SU-DHL-6 (cell line): ENCODE measurements around the gene ATP2B2.

Source experiments
- H2AFZ ChIP-seq: fragments of 200-600 bp; sonication (generic); 2 replicates; pipeline ENCODE4 v1.6.1; 2014; ENCODE audit warnings: low read depth, mild to moderate bottlenecking, moderate library complexity, mixed read lengths, antibody characterized with exemption, low read length; ENCODE audit not compliant: severe bottlenecking
- H3F3A ChIP-seq: fragments of 200-600 bp; shearing (Covaris generic); 2 replicates; pipeline ENCODE4 v1.6.0; 2016; ENCODE audit warnings: antibody characterized with exemption, mild to moderate bottlenecking; ENCODE audit not compliant: insufficient read depth
- H3K27ac ChIP-seq: fragments of 200-600 bp; sonication (generic); 2 replicates; pipeline ENCODE4 v1.5.1; 2016; ENCODE audit warnings: low read depth, mild to moderate bottlenecking, low read length, moderate library complexity, mixed read lengths
- H3K27me3 ChIP-seq: fragments of 200-600 bp; sonication (generic), shearing (Covaris generic); 2 replicates; pipeline ENCODE4 v1.6.0; 2014; ENCODE audit warnings: mild to moderate bottlenecking, low read length
- H3K36me3 ChIP-seq: fragments of 200-600 bp; sonication (generic); 2 replicates; pipeline ENCODE4 v1.6.1; 2014; ENCODE audit warnings: mild to moderate bottlenecking, low read length, mixed read lengths
- H3K4me2 ChIP-seq: fragments of 300-600, 200-600 bp; shearing (Covaris generic), sonication (generic); 2 replicates; pipeline ENCODE4 v1.6.0; 2014; ENCODE audit warnings: low read length, low read depth, mild to moderate bottlenecking; ENCODE audit not compliant: poor library complexity, severe bottlenecking
- H3K4me3 ChIP-seq: fragments of 200-600 bp; sonication (generic); 2 replicates; pipeline ENCODE4 v1.5.1; 2014; ENCODE audit warnings: antibody characterized with exemption, low read length, mild to moderate bottlenecking, mixed read lengths; ENCODE audit not compliant: insufficient read depth, poor library complexity, severe bottlenecking
- H3K79me2 ChIP-seq: fragments of 200-600 bp; sonication (generic); 2 replicates; pipeline ENCODE4 v1.6.1; 2014; ENCODE audit warnings: mild to moderate bottlenecking, low read length, moderate library complexity; ENCODE audit not compliant: insufficient read depth
- H3K9ac ChIP-seq: fragments of 200-600 bp; sonication (generic); 2 replicates; pipeline ENCODE4 v1.7.0; 2014; ENCODE audit warnings: mild to moderate bottlenecking, low read length
- H3K9me2 ChIP-seq: fragments of 200-600 bp; sonication (generic); replicated peaks from 2 replicates; pipeline ENCODE4 v1.6.1; 2014; ENCODE audit warnings: low read length; ENCODE audit not compliant: insufficient read depth
- H3K9me3 ChIP-seq: fragments of 200-600 bp; sonication (generic); 2 replicates; pipeline ENCODE4 v1.6.1; 2014; ENCODE audit warnings: low read length, mixed read lengths; ENCODE audit not compliant: insufficient read depth
- H4K20me1 ChIP-seq: fragments of 200-600 bp; sonication (generic); 2 replicates; pipeline ENCODE4 v1.6.1; 2014; ENCODE audit warnings: low read depth, mild to moderate bottlenecking, antibody characterized with exemption, low read length, moderate library complexity, mixed read lengths
- CTCF ChIP-seq: fragments of 200-600 bp; sonication (generic); IDR thresholded peaks from one replicate; pipeline ENCODE4 v1.5.1; 2017; ENCODE audit warnings: antibody characterized with exemption, mild to moderate bottlenecking, low read length, moderate library complexity; ENCODE audit not compliant: insufficient read depth, poor library complexity, severe bottlenecking
- EZH2phosphoT487 ChIP-seq: fragments of 200-600 bp; sonication (generic), shearing (Covaris generic); conservative IDR thresholded peaks from 2 replicates; pipeline ENCODE4 v1.6.1; 2018; ENCODE audit warnings: mild to moderate bottlenecking, antibody characterized with exemption, low read length, moderate library complexity, mixed read lengths

ATP2B2 gene

GRCh38 chr3:10448544-10448943, 56.8 kb downstream of the ATP2B2 start:
- Histone ChIP-seq H3K27ac (no peak overlapping the region), H3K4me2 (no peak overlapping the region), H3F3A (no peaks in the 10 kb centered on the region), H3K9me3 (no peaks in the 10 kb centered on the region), H3K79me2 (no peaks in the 10 kb centered on the region), H3K27me3 (no peaks in the 10 kb centered on the region), H3K36me3 (no peaks in the 10 kb centered on the region), H4K20me1 (no peaks in the 10 kb centered on the region), H2AFZ (no peak overlapping the region), H3K9ac (no peak overlapping the region), H3K4me3 (no peak overlapping the region), H3K9me2 (no peaks in the 10 kb centered on the region)
- TF ChIP-seq CTCF (no peak), EZH2phosphoT487 (no peak)

DNA sequence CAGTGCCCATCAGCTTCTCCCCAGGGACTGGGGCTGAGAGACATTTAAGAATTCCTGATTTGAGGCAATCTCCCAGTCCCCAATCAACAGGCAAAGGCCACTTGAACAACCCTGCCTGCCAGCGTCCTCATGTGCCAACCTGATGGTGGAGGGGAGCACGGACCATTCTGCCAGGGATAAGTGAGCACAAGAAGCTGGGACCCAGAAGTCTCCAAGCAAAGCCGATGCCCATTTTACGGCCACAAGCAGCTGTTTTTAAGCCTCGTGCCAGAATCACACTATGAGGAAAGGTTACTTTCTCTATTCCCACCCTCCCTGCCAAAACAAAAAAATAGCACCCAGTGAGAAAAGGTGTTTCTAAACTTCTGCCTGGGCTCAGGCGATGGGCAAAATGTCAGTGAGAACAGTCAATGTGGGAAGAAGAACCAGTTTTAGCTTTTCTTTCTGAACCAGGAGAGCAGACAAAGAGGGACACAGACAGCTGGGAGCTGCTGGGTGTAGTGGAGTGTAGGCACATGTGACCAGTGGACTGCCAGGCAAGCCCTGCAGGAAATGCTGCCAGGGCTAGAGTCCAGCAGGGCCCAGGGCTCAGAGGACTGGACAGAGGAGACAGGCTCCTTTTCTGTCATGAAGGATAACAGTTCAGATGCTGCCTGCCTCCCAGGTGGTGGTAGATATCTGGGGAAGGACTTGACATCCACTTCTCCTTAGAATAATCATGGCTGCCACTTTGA, 57.7 kb downstream of the ATP2B2 start:
- no peak overlapping the region for H3K4me2 ChIP-seq

GRCh38 chr3:10447110-10447509, 58.3 kb downstream of the ATP2B2 start:
- H3K27ac ChIP-seq = no peak overlapping the region
- no peaks in the 10 kb centered on the region for H3K27me3 ChIP-seq
- H3K9ac ChIP-seq = no peak overlapping the region
- no peak overlapping the region for H3K4me2 ChIP-seq
- no peak overlapping the region for H2AFZ ChIP-seq
- no peaks in the 10 kb centered on the region for H3K9me3 ChIP-seq
- no peak overlapping the region for H3K4me3 ChIP-seq
- H3K36me3 ChIP-seq = no peaks in the 10 kb centered on the region
- no peaks in the 10 kb centered on the region for H3K9me2 ChIP-seq
- TF ChIP-seq CTCF (no peak), EZH2phosphoT487 (no peak)
- H3K79me2 ChIP-seq = no peaks in the 10 kb centered on the region
- no peaks in the 10 kb centered on the region for H4K20me1 ChIP-seq
- no peaks in the 10 kb centered on the region for H3F3A ChIP-seq

More for the DNA sequence above, 57.7 kb downstream of the ATP2B2 start:
- Histone ChIP-seq H3K36me3 (no peaks in the 10 kb centered on the region), H2AFZ (no peak overlapping the region), H3K27ac (no peak overlapping the region), H3K9ac (no peak overlapping the region), H3K4me3 (no peak overlapping the region), H3K79me2 (no peaks in the 10 kb centered on the region), H3K9me2 (no peaks in the 10 kb centered on the region), H3F3A (no peaks in the 10 kb centered on the region), H3K9me3 (no peaks in the 10 kb centered on the region), H3K27me3 (no peaks in the 10 kb centered on the region), H4K20me1 (no peaks in the 10 kb centered on the region)
- TF ChIP-seq CTCF (no peak), EZH2phosphoT487 (no peak)
